ENCODE results near the gene OTOS.

OTOS gene

DNA sequence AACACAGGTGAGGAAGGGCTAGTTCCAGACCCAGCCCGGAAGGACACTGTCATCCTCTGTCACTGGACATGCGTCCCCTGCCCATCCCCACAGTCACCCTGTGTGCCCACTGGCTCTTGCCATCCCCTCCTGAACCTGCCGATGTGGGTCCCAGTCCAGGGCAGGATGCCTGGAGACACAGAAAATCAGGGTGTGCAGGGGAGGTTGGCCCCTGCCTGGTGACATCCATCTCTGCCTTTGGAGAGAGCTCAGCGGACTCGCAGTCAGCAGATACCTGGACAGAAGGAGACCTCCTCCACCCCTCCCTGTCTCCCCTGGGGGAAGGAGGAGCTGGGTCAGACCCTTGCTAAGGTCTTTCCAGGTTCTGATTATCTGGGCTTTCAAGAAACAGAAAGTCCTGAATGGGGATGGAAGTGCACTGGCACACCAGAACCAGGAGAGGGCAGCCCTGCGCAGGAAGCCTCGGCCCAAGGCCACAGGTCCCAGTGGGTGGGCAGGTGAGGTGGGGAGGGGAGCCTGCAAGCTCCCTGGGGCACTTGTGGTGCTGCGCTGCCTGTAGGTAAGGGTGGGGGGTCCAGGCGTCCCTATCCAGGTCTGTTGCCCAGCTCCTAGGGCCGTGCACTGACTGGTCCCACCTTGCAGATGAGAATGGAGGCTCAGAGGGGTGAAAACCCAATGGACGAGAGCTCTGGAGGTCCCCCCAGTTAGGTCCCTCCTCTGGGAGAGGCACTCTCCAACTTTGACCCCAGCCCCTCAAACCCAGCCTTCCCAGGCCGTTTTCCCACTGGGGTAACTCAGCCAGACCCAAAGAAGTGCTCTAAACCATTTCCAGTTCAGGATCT lies 9.7 kb upstream of the OTOS start:
- peak; percentile 35 for DNase-seq

DNA sequence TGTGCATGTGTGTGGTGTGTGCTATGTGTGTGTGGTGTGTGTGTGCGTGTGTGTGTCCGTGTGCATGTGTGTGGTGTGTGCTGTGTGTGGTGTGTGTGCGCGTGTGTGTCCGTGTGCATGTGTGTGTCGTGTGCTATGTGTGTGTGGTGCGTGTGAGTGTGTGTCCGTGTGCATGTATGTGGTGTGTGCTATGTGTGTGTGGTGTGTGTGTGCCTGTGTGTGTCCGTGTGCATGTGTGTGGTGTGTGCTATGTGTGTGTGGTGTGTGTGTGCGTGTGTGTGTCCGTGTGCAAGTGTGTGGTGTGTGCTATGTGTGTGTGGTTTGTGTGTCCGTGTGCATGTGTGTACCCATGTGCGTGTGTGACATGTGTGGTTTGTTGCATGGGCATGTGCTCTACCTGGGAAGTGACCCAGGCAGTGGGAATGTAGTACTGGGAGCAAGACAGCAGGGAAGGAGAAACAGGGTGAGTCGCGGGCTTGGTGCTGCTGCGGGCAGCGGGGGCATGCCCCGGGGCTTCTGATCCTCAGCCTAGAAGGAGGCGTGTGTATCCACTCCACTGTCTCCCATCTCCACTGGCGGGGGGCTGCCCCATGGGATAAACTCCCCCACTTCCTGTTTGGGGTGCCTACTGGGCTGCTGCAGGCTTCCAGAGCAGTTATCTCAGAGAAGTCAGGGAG lies 7.6 kb upstream of the OTOS start:
- no peak for DNase-seq

DNA sequence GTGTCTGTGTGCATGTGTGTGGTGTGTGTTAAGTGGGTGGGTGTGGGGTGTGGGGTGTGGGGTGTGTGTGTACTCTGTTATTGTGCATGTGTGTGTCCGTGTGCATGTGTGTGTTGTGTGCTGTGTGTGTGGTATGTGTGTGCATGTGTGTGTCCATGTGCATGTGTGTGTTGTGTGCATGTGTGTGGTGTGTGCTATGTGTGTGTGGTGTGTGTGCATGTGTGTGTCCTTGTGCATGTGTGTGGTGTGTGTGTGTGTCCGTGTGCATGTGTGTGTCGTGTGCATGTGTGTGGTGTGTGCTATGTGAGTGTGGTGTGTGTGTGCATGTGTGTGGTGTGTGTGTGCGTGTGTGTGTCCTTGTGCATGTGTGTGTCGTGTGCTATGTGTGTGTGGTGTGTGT lies 6.9 kb upstream of the OTOS start:
- DNase-seq, result no peak

DNA sequence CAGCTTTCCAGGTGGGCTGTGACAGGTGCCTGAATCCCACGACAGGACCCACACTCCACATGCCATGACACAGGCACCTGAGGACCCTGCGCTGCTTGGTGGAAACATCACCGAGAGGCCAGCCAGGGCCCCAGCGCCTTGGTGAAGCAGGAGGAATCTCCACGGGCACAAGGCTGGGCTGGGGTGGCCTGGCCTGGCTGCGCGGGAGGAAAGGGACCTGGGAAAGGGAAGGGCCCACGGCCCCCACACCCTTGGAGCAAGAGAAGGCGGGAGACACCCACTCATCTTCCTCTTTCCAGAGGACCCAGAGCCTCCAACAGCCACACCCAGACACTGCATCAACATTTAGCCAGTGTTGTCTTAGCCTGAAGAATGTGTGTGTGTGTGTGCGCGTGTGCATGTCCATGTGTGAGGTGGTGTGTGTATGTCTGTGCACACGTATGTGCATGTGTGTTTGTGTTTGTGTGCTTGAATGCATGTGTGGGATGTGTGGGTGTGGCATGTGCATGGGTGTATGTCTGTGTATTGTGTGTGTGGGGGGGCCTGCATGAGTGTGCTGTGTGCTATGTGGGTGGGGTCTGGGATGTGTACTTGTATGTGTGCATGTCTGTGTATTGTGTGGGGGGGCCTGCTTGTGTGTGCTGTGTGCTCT lies 6.3 kb upstream of the OTOS start:
- no peak for DNase-seq

DNA sequence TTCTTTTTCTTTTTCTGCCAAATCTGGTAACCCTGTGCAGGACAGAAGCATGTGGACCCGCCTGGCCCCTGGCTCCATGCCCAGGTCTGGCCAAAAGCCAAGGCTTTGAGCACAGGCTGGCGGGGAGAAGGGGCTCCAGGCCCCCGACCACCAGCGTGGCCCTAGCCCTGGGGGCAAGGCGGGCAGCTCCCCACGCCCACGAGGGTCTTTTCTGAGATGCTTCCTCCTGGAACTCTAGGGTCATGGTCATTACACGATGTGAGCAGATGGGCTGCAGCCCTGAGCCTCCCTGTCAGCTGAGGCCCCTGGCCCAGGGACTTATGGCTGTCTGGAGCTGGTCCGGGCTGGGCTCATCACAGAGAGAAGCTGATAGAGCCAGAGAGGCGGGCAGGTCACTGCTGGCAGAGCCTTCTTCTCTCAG lies 5.7 kb upstream of the OTOS start:
- no peak for DNase-seq

DNA sequence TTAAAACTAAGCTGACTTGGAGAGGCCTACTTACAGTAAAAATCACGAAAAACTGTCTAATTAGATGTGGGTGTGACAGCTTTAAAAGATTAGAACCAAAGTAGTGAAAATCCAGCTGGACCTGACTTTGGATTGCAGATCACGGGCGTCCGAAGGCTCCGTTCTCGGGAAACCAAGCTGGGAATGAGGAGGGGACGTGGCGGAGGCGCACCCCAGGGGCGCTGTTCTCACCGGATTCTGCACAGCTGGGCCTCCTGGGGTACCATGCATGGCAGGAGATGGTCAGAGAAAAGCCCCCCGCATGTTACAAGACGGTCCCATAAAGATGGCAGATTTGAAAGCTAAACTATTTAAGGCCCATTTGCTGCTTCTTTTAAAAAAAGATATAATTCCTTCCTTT lies 5.0 kb upstream of the OTOS start:
- no peak for DNase-seq

DNA sequence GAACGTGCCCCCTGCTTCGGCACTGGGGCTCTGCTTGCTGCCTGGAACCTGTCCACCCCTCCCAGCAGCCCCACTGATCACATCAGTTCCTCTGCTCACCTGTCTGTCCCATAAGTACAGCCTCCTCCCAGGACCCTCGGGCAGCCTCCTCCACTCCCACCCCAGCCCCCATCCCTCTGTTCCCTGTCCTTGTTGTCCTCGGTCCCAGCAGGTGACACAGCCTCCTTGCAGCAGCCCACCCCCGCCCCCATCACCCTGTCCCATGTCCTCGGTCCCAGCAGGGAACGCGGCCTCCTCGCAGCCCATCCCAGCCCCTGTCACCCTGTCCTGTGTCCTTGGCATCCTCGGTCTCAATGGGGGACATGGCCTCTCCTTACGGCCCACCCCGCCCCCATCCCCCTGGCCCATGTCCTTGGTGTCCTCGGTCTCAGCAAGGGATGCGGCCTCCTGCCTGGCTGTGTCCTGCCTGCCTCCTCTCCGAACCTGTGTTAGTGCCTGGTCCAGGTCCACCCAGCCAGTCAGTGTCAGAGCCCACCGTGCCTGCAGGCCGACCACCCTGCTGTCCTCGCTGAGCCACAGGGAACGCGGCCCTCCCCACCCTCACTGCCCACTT lies 4.3 kb upstream of the OTOS start:
- DNase-seq, result no peak

DNA sequence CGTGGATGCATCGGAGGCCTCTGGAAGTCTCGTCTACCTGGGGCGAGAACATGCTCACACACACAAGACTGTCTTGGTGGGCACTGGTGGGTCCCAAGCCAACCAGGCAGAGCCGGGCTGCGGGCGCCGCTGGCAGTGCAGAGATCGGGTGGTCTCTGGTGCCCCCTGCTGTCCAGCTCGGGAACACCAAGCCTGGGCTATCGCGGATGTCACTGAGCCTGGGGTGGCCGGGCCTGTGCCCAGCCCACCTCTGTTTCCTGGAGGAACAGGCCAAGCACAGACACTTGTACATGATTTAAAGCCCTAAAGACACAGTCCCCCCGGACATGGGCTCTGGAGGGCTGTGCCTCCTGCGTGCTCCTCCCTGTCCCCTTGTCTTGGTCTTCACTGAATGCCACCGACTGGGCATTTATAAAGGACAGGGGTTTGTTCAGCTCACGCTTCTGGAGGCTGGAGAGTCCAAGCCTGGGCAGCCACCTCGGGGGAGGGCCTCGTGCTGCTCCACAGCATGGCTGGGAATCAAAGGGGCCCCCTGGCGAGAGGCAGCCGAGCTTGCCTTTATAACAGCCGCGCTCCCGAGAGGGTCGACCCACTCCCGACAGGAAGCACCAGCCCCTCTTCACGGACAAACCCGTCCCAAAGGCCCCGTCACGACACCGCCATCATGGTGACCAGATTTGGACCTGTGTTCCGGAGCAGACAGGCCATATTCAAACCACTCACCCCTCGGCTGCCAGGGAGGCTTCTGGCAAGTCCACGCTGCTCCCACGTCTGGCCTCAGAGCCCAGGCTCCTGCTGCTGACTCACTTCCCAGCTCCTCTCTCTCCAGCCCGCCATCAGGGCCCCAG lies 3.6 kb upstream of the OTOS start:
- DNase-seq, result peak; percentile 78

DNA sequence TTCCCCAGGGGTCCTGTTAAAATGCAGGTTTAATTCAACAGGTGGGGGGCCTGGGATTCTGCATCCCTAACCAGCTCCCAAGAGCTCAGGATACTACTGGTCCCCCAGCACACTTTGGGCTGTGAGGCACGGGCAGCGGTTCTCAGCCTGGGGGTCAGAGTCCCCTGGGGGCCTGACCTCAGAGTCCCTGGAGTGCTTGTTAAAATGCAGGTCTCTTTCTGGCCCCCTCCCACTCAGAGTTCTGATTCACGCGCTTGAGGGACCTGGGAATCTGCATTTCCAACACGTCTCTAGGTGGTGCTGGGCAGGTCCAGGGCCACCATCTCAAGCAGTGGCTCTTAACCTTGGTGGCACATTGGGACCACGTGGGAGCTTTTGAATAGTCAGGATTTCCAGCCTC lies 2.8 kb upstream of the OTOS start:
- no peak for DNase-seq

DNA sequence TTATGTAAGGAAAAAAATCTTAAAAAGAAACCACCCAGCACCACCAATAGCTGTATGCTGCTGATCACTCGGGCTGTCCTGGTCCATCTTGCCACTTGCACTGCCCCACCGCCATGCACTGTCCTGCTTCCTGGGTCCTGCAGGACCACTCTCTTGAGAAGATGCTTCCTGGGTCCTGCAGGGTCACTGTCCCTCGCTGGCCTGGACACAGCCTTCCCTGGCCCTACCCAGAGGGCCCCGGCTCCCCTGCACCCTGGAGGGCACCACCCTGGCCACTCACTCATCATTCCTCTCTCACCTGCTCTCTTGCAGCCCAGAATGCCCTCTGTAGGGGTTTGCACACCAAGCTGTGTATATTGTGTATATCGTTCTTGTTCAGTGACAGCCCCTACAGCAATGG lies 2.4 kb upstream of the OTOS start:
- DNase-seq, result no peak

DNA sequence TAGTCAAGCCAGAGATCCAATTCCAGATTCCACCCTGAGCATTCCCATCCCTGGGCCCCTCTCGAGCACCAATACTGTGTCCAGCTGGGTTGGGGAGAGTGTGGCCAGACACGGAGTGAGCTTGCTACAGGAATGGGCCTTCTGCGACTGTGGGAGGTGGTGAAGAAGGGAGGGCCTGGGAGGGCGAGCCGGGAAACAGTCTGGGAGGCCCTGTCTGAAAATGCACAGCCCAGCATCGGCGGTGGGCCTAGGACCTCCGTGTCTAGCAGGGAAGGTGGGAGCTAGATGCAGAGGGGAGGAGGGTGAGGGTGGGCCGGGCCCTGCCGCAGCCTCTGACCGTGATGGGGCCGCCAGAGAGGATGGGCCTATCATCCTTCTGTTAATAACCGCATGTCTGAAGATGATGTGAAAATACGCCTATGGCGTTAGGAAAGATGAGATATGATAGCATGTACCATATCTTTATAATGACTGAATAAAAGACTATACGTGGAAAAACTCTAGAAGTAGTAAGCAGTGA lies 1.9 kb upstream of the OTOS start:
- DNase-seq, result no peak

DNA sequence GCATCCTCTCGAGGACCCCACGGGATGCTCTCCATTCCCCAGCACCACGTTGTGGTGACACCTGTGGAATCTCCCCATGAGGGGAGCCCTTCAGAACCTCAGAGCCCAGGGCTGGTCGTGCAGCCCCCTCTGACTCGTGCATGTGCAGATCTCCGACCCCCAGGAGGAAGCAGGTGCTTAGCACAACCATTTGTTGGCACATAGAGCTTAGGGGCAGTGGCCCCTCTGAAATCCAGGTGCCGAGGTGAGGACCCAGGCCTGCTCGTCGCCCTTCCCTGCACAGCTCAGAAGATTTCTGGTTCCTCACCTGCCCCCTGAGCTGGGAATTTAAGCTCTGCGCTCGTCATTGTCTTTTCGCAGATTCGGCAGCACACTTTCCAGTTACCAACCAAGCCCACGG lies 1.3 kb upstream of the OTOS start:
- DNase-seq, result no peak

DNA sequence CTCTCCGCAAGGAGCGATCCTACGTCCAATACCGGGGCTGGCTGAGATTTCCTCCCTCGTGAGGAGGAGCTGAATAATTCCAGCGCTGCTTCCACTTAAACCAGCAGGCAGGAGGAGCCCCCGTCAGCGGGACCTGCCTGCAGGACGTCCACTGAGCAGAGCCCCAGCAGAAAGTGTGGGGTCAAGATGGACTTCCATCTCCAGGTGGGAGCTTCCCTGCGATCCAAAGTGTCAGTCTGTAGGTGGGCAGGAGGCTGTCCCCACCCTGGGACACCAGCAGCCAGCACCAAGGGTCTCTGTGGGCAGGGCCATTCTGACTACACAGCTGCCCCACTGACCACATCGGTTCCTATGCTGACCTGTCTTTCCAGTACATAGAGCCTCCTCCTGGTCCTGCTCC lies 462 bp upstream of the OTOS start:
- no peak for DNase-seq

DNA sequence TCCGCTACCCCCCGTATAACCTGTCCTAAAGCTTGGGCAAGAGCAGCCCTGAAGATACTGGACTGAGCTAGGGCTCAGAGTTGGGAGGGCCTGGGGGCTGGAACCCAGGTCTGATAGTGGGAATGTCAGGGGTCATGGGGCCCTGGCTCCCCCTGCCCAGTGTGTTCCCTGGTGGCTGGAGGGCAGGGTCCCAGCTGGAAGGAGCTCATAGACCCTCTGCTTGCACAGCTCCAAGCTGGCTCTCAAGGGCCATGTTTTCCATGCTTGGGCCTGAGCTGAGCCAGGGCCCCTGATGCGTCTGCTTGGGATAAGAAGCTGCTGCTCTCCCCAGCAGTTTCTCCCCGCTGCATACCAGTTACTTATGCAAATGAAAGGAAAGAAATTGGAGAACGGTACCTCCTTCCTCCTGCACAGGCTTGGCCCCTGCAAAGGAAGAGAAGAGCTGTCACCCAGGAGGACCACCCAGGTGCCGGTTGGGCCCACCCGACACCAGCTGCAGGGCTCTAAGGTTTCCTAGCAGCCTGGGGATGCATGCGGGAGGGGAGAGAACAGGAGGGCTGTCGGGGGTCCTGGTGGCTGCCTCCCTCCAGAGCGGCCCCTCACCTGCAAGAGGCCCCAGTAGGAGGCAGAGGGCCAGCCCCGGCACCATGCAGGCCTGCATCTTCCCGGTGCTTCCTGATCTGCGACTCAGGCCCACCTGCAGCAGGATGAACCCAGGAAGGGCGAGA lies 628 bp downstream of the OTOS start:
- DNase-seq, result no peak

DNA sequence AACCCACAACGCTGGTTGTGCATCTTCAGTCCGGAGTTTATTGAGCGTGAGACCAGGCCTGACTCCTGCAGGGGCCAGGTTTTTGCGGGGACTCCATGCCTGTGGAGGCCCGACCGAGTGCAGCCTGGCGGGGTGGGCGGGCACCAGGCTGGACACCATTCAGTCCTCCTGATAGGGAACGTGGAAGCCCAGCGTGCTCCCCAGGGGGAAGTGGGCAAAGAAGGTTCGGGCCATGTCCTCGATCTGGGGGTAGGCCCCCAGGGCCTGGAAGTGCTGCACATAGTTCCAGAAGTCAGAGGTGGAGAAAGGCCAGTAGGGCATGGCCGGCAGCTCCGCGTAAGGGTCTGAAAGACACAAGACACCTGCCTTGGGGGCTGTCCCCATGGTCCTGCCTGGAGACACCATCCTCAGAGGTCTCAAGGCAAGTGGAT lies 1.4 kb downstream of the OTOS start:
- DNase-seq, result no peak

DNA sequence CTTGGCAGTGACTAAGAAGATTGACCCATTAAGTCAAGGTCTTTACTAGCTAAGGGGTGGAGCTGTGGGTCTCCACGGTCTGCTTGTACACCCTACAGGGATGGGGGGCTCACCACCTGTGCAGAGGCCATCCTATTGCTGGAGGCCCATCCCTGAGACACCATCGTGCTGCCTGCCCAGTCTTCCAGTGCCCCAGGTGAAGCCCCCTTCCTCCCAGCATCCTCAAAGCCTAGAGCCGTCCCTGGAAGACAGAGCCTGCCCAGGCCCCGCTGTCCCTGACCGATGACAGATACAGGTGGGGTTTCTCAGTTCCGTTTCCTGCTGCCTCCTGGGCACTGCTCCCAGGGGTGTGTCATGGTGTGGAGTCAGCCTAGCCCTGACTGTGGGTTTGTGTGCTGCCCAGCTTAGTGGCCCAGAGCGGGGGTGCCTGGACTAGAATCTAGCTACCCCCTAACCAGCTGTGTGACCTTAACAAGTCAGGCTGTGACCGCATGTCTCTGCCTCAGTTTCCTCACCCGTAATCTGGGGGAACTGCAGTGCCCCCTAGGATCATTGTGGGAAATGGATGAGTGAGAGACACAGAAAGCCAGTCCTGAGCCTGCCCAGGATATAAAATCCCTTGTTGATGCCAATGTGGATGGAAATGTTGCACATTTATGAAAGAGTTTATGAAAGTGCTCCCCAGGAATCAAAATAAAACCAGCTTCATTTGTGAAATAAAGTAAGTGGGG lies 2.0 kb downstream of the OTOS start:
- no peak for DNase-seq

DNA sequence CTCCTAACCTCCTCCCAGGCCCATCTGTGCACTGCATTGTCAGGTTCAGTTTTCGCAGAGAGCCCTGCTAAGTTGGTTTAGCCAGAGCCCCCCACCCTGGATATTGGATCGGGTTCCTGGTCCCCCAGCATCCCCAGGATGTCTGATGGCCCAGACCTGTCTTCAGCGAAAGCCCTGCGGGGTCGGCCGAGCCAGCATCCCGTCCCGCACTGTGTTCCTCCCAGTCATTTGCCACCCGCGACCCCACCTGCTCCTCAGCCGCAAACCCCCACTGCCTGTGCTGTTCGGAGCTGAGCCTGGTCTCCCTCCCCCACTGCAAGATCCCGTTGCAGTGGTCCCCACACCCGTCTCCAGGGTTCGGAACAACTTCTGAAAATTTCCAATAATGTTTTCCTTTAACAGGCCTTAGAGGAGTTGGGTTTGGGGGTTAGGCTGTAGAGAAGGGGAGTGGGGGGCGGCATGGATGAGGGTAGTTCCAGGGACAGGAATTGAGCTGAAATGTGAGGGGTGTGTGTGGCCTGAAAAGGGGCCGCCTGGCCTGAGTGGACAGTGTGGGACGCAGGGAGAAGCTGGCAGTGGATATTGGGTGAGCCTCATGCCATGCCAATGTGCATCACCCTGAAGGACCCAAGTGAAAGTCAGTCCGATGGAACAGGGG lies 2.7 kb downstream of the OTOS start:
- no peak for DNase-seq

DNA sequence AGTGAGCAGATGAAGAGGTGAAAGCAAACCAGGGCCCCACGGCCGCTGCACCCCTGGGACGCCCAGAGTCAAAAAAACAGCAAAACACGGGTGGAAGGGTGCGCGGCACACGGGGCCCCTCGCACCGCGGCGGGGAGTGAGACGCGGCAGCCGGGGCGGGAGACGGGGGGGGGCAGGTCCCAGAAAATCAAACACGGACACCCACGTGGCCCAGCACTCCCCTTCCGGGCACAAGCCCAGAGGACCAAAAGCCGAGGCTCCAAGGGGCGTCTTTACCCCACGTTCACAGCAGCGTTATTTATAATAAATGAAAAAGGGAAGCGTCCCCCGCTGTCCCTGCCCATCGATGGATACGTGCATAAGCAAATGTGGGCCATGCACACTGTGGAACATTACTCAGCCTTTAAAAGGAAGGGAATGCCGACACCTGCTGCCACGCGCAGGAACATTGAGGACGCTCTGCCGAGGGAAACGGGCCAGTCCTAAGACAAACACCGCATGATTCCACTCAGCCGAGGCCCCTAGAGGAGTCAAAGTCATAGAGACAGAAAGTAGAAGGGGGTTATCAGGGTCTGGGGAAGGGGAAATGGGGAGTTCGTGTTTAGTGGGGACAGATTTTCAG lies 3.7 kb downstream of the OTOS start:
- DNase-seq, result peak; percentile 30

DNA sequence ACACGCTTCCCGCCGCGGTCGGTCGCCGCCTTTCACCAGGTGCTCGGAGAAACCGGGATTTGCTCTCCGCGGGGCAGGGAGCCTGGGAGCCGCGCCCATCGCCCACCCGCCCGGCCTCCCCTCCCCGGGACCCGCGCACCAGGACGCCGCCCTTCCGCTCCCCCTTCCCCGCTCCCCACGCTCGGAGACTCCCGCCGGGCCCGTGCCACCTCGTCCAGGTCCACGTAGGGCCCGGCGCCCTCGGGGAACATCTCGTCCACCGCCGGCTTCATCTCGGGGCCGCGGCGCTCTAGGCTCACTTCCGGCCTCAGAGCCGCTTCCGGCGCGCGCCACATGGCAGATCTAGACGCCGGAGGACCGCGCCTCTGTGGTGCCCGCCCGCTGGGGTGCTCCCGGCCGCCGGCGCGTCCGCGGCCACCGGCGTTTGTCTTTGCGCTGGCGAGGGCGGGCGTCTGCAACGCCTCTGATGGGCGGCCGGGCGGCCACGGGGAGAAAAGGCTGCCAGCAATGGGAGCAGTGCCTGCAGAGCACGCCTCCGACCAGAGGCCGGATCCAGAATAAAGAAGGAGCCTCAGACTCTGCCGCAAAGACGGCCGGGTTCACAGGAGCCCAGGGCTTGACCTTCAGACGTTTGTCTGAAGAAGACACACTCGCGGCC lies 4.3 kb downstream of the OTOS start, which contains the start of gene COPS9:
Gene COPS9, minus strand, starts transcription at position 293 of the 658 bp plus-strand sequence. Its CDS starts 21 bp downstream, at position 272.
- peak; percentile 90 for DNase-seq

Data from activated CD4-positive, alpha-beta T cell treated with anti-CD3 and anti-CD28 coated beads, Interleukin-10, Interleukin-2, amounts not matched to agents 100 ng/mL and 50 ng/mL, durations not matched to agents 16 hours and 8 hours (primary cell).